ENCODE data around the gene MMP2. TPM values are rescaled to one million over a fixed set of nuclear protein-coding genes. Genes with fewer than 3 reads are reported as not detected.

MMP2 gene
- total and polyA plus RNA-seq, 2 of the 13 experiments (the other 11 are each of a cell fraction or from before 2014, with no cell fraction given) = 0.31 to 1.3 TPM

DNA sequence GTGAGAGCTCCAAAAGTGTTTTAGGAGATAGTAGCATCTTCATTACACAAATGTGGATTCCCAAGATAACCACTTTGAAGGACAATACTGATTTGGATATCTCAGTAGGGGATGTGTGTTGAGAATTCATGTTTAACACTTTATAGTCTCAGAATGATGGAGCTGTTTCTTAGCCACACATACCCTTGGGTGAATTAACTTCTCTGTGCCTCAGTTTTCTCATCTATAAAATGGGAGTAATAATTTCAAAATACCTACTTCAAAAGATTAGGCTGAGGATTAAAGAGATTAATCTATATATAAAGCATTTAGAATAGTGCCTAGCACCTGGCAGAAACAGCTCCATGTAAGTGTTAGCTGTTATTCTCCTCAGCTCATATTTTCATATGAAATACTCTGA is 48.9 kb downstream of the MMP2 start:
- ChIA-PET POLR2A (no interaction called here), CTCF (ENCODE audit: low intra/inter-chr PET ratio, low total read pairs) (no interaction called here)
- Histone ChIP-seq H3K4me2 (ENCODE audit: low read depth, low read length) (no peak overlapping the region), H3K4me3 (replicated peaks in 1 of 3; ENCODE audit: insufficient read depth in 1 of 3, low read depth in 2 of 3, low read length in 3 of 3) (no peak overlapping the region), H3K9ac (ENCODE audit: insufficient read depth, low read depth, low read length) (no peak overlapping the region), H3K79me2 (ENCODE audit: insufficient read depth, low read length) (no peaks in the 10 kb centered on the region), H3K4me1 (ENCODE audit: insufficient read depth, low read length) (no peaks in the 10 kb centered on the region), H4K20me1 (ENCODE audit: insufficient read depth, low read length) (no peaks in the 10 kb centered on the region), H3K36me3 (replicated peaks in 1 of 2; ENCODE audit: control insufficient read depth in 1 of 2, insufficient read depth in 2 of 2, low read length in 2 of 2) (peaks cover 1 to 12% of the 10 kb centered on the region in 2 experiments), H3K27ac (ENCODE audit: extremely low read length, insufficient read depth, low read length) (no peak overlapping the region), H3K27me3 (ENCODE audit: control insufficient read depth in 1 of 2, insufficient read depth in 2 of 2, low read length in 2 of 2) (no peaks in the 10 kb centered on the region), H2AFZ (ENCODE audit: low read length) (no peak overlapping the region), H3K9me3 (ENCODE audit: low read length) (no peaks in the 10 kb centered on the region)
- DNase-seq (ENCODE audit: low spot score) (no peak), FAIRE-seq (no peak), ATAC-seq (no peak)
- in situ Hi-C loops (cut with HindIII; ENCODE audit: extremely low pct_ligation_motif_present, low pct_unique_long_range_greater_than_20kb) = no loop called here
- no TSS peak for BruUV-seq (replicated peaks)
- intact Hi-C loops (cut with micrococcal nuclease; ENCODE audit: unreplicated experiment) = no loop called here
- TF ChIP-seq ZNF629 (CRISPR knock-in tag; conservative IDR thresholded peaks at IDR 0.05) = peak; percentile 68
- no peak for TF ChIP-seq ONECUT2 (CRISPR knock-in tag; IDR thresholded peaks at IDR 0.05)

- ATAC-seq = no peak
- CTCF ChIA-PET (ENCODE audit: low intra/inter-chr PET ratio, low total read pairs) = no interaction called here
- H3K27ac ChIP-seq (ENCODE audit: extremely low read length, insufficient read depth, low read length) = no peak overlapping the region
- H3K9me3 ChIP-seq (ENCODE audit: low read length) = no peaks in the 10 kb centered on the region
- no peaks in the 10 kb centered on the region for H3K79me2 ChIP-seq (ENCODE audit: insufficient read depth, low read length)
- BruUV-seq (replicated peaks) = no TSS peak
- H3K27me3 ChIP-seq (ENCODE audit: control insufficient read depth in 1 of 2, insufficient read depth in 2 of 2, low read length in 2 of 2) = no peaks in the 10 kb centered on the region
- TF ChIP-seq, protein P1, sequence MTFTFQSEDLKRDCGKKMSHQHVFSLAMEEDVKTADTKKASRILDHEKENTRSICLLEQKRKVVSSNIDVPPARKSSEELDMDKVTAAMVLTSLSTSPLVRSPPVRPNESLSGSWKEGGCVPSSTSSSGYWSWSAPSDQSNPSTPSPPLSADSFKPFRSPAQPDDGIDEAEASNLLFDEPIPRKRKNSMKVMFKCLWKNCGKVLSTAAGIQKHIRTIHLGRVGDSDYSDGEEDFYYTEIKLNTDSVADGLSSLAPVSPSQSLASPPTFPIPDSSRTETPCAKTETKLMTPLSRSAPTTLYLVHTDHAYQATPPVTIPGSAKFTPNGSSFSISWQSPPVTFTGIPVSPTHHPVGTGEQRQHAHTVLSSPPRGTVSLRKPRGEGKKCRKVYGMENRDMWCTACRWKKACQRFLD (CRISPR knock-in tag; IDR thresholded peaks at IDR 0.05; ENCODE audit: borderline replicate concordance) = no peak
- TF ChIP-seq, protein P2, sequence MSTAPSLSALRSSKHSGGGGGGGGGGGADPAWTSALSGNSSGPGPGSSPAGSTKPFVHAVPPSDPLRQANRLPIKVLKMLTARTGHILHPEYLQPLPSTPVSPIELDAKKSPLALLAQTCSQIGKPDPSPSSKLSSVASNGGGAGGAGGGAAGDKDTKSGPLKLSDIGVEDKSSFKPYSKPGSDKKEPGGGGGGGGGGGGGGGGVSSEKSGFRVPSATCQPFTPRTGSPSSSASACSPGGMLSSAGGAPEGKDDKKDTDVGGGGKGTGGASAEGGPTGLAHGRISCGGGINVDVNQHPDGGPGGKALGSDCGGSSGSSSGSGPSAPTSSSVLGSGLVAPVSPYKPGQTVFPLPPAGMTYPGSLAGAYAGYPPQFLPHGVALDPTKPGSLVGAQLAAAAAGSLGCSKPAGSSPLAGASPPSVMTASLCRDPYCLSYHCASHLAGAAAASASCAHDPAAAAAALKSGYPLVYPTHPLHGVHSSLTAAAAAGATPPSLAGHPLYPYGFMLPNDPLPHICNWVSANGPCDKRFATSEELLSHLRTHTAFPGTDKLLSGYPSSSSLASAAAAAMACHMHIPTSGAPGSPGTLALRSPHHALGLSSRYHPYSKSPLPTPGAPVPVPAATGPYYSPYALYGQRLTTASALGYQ (CRISPR knock-in tag; IDR thresholded peaks at IDR 0.05) = no peak
- TF ChIP-seq KAT2B (IDR thresholded peaks at IDR 0.05; ENCODE audit: borderline replicate concordance, low read depth, low read length) (no peak), ZNF777 (CRISPR knock-in tag; IDR thresholded peaks at IDR 0.05) (no peak), LCORL (IDR thresholded peaks at IDR 0.05) (no peak), LCORL (CRISPR knock-in tag; IDR thresholded peaks at IDR 0.05) (no peak), ZFP37 (CRISPR knock-in tag; IDR thresholded peaks at IDR 0.05; ENCODE audit: borderline replicate concordance) (no peak), JARID2 (CRISPR knock-in tag; IDR thresholded peaks at IDR 0.05; ENCODE audit: insufficient replicate concordance) (no peak), PHF8 (CRISPR knock-in tag; IDR thresholded peaks at IDR 0.05) (no peak), ZNF329 (CRISPR knock-in tag; IDR thresholded peaks at IDR 0.05; ENCODE audit: low read depth) (no peak), CEBPB (IDR thresholded peaks at IDR 0.05; ENCODE audit: borderline replicate concordance, low read depth, low read length) (no peak), ZNF274 (CRISPR knock-in tag; IDR thresholded peaks at IDR 0.05) (no peak)
- no peaks in the 10 kb centered on the region for H3K4me1 ChIP-seq (ENCODE audit: insufficient read depth, low read length)
- no peak overlapping the region for H2AFZ ChIP-seq (ENCODE audit: low read length)
- H3K9ac ChIP-seq (ENCODE audit: insufficient read depth, low read depth, low read length) = no peak overlapping the region
- no peaks in the 10 kb centered on the region for H4K20me1 ChIP-seq (ENCODE audit: insufficient read depth, low read length)
- WGBS (ENCODE audit: low lambda C conversion rate) = 78% methylated on average over 2 of the region's 2 CpGs
- intact Hi-C loops (cut with micrococcal nuclease; ENCODE audit: unreplicated experiment) (no loop called here), in situ Hi-C loops (cut with HindIII; ENCODE audit: extremely low pct_ligation_motif_present, low pct_unique_long_range_greater_than_20kb) (no loop called here)
- FAIRE-seq = no peak
- H3K36me3 ChIP-seq (replicated peaks in 1 of 2; ENCODE audit: control insufficient read depth in 1 of 2, insufficient read depth in 2 of 2, low read length in 2 of 2) = peaks cover 1 to 12% of the 10 kb centered on the region in 2 experiments
- no peak for DNase-seq (ENCODE audit: low spot score)
- no peak overlapping the region for H3K4me3 ChIP-seq (replicated peaks in 1 of 3; ENCODE audit: insufficient read depth in 1 of 3, low read depth in 2 of 3, low read length in 3 of 3)
- POLR2A ChIA-PET = no interaction called here
- H3K4me2 ChIP-seq (ENCODE audit: low read depth, low read length) = no peak overlapping the region
Observed at GRCh38 chr16:55529018-55529417, 50.0 kb downstream of the MMP2 start.

Data from HepG2 (cell line).